Measurements from ENCODE around the gene HLA-DPB1.

HLA-DPB1 gene

DNA sequence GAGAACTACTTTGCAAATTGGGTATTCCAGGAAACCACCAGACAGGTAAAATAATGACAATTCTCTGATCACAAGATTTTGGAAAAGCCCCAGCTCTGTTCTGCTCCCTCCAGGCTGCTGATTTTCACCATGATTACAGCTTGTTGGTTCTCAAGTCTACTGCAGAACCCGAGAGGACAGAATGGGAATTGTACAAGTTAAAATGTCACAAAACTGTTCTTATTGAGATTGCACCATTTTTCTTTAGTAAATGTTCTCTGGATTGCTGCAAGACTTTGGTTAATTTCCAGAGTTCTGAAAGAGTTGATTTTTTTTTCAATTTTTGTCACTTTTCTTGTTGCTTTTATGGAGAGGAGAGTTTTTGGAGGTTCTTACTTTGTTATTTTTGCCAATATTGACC, 39.3 kb upstream of the HLA-DPB1 start:
- TF ChIP-seq, protein P1, sequence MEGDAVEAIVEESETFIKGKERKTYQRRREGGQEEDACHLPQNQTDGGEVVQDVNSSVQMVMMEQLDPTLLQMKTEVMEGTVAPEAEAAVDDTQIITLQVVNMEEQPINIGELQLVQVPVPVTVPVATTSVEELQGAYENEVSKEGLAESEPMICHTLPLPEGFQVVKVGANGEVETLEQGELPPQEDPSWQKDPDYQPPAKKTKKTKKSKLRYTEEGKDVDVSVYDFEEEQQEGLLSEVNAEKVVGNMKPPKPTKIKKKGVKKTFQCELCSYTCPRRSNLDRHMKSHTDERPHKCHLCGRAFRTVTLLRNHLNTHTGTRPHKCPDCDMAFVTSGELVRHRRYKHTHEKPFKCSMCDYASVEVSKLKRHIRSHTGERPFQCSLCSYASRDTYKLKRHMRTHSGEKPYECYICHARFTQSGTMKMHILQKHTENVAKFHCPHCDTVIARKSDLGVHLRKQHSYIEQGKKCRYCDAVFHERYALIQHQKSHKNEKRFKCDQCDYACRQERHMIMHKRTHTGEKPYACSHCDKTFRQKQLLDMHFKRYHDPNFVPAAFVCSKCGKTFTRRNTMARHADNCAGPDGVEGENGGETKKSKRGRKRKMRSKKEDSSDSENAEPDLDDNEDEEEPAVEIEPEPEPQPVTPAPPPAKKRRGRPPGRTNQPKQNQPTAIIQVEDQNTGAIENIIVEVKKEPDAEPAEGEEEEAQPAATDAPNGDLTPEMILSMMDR (IDR thresholded peaks at IDR 0.05; ENCODE audit: insufficient read depth, low read length, missing control alignments) = no peak
- DNase-seq (ENCODE audit: low read depth, low spot score) = no peak
- POLR2A ChIA-PET = no interaction called here
- CTCF ChIA-PET = interaction anchor here (0.8 kb wide), 1 partner anchor 47 kb away, joined by 3 read pairs; no protein-coding TSS in a partner anchor
- H3K4me3 ChIP-seq (ENCODE audit: low read depth, low read length) = no peak overlapping the region

DNA sequence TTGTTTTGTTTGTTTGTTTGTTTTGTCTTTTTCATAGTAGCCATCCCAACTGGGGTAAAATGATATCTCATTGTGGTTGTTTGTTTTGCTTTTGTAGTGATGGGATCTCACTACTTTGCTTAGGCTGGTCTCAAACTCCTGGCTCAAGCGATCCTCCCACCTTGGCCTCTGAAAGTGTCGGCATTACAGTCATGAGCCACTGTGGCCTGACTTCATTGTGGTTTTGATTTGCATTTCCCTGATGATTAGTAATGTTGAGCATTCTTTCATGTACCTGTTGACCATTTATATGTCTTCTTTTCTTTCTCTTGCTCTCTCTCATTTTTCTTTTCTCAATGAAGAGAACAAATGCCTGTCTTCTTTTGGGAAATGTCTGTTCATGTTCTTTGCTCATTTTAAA, 35.6 kb upstream of the HLA-DPB1 start:
- ChIA-PET CTCF (interaction anchor here (1.3 kb wide), 1 partner anchor 92 kb away, joined by 3 read pairs; no protein-coding TSS in a partner anchor), POLR2A (no interaction called here)
- H3K4me3 ChIP-seq (ENCODE audit: low read depth, low read length) = no peak overlapping the region
- TF ChIP-seq, protein P1 (IDR thresholded peaks at IDR 0.05; ENCODE audit: insufficient read depth, low read length, missing control alignments) = no peak
- no peak for DNase-seq (ENCODE audit: low read depth, low spot score)

DNA sequence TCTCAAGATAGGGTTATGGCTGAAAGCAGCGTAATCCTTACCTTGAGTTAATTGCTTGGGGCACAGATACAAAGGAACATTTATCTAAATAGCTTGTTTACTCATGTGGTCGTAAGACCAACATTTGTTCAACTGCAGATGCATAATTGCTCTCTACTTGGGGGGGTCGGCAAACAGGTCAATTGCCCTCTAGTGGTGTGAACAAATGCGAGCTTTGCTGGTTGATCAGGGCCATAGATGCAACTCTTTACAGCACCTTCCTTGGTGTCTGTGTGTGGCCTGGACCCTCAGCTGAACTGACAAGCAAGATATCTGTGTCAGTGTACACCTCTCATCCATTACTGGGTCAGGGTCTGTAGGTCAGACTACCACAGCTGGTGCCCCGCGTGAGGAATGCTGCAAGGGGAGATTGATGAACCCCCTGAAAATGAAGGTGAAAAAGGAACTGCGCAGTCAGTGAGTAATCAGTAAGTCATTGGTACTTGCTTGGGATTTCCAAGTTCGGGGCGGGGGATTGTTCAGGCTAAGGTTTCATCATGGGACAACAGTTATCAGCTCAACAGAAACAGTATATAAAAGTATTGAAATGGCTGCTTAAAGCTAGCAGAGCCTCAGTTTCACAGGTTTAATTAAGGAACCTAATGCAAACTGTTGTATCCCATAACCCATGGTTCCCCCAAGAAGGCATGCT, 26.3 kb upstream of the HLA-DPB1 start:
- TF ChIP-seq, protein P1 (IDR thresholded peaks at IDR 0.05; ENCODE audit: insufficient read depth, low read length, missing control alignments) = no peak
- ChIA-PET CTCF (interaction anchor here (1.0 kb wide), 1 partner anchor 33 kb away, joined by 3 read pairs; no protein-coding TSS in a partner anchor), POLR2A (no interaction called here)
- DNase-seq (ENCODE audit: low read depth, low spot score) = no peak
- H3K4me3 ChIP-seq (ENCODE audit: low read depth, low read length) = no peak overlapping the region

DNA sequence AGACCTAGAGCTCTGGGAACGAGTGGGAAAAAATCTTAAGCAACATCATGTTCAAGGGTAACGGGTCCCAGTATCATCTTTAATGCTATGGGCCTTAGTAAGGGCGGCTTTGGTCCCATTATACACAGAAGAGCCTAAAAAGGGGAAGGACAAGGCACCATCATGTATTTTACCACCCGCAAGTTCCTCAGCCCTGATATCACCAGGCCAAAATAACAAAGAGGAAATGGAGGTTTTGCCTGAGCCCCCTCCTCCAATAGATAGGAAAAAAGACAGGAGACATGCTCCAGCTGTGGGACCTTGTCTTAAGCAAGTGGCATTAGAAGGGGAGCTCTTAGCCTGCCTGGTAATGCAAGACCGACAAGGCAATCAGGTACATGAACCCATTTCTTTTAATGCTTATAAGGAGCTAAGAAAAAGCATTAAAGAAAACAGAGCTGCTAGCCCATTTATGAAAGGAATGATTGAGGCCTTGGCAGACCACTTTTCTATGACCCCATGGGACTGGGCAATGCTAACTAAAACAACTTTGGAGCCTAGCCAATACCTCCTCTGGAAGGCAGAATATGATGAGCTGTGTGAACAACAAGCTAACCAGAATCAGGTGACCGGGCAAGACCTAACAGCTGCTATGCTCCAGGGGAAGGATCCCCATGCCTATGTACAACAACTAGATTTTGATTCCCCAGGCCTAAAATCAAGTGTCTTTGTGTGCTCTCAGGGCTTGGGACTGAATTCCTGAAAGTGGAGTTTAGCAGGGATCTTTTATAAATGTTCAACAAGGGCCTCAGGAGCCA, 25.6 kb upstream of the HLA-DPB1 start:
- ChIA-PET CTCF (no interaction called here), POLR2A (no interaction called here)
- H3K4me3 ChIP-seq (ENCODE audit: low read depth, low read length) = no peak overlapping the region
- no peak for DNase-seq (ENCODE audit: low read depth, low spot score)
- TF ChIP-seq, protein P1 (IDR thresholded peaks at IDR 0.05; ENCODE audit: insufficient read depth, low read length, missing control alignments) = no peak

DNA sequence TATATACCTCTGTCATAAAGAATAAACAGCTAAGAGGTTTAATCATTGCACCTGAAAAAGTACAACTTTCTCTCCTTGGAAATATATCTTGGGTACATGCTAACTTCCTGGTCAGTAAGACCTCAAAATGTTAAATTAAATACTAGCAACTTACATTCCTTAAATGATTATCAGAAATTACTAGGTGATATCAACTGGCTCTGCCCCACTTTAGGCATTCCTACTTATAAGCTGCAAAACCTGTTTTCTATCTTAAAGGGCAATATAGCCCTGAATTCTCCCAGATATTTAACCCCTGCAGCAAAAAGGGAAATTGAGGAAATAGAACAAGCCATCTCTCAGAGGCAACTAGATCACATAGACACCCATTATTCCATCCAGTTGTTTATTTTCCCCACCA, 23.2 kb upstream of the HLA-DPB1 start:
- no peak for DNase-seq (ENCODE audit: low read depth, low spot score)
- CTCF ChIA-PET = interaction anchor here (0.6 to 1.1 kb wide), 2 partner anchors 30 to 185 kb away, joined by 3 to 4 read pairs; no protein-coding TSS in a partner anchor
- TF ChIP-seq, protein P1 (IDR thresholded peaks at IDR 0.05; ENCODE audit: insufficient read depth, low read length, missing control alignments) = no peak
- POLR2A ChIA-PET = no interaction called here
- H3K4me3 ChIP-seq (ENCODE audit: low read depth, low read length) = no peak overlapping the region

DNA sequence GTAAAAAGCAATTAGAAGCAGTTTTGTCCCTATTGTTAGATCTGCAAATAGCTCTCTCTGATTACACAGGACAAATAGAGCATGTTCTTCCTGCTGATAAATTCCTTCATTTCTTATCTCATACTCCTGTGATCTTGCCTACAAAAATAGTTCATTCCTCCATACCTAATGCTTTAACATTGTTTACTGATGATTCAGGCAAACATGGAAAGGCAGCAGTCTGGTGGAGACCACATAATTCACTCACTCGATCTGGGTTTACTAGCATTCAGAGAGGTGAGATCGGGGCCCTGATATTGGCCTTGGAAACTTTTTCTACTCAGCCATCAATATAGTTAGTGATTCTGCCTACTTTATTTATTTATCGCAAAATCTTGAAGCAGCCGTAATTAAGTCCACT, 22.6 kb upstream of the HLA-DPB1 start:
- ChIA-PET POLR2A (no interaction called here), CTCF (no interaction called here)
- DNase-seq (ENCODE audit: low read depth, low spot score) = no peak
- no peak overlapping the region for H3K4me3 ChIP-seq (ENCODE audit: low read depth, low read length)
- TF ChIP-seq, protein P1 (IDR thresholded peaks at IDR 0.05; ENCODE audit: insufficient read depth, low read length, missing control alignments) = no peak

Measured in AG04449 (cell line).